ENCODE results near the gene TBX6.
A peak's percentile ranks its signal among the peaks of the same experiment; 100 is the strongest.
"Not testable (repeated sequence)": the region's sequence is repeated elsewhere in the genome, so short reads cannot be mapped to it uniquely, and the experiment has no call there.

Gene TBX6

DNA sequence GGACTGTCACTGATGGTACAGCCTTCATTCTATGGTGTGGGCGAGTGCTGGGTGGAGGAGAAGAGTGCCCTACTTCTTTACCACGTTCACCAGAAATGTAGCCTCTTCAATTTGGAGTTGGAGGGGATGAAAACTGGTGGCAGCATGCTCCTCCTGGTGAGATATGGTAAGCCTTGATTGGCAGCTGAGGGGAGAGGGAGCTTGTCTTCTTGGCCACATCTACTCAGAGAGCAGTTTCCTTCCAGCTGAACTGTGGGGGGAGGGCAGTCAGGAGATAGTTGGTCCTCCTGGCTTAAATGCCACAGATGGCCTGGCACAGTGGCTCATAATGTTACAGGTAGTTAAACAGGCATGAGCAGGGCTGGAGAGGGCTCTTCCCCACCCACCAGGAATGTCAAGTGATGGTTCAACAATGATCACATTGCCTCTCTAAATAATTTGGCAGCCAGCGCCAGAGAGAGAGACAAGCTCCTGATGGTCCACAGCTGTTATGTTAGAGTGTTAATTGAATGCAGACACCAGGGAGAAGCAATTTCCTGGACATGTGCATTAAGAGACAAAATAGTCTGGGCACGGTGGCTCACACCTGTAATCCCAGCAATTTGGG is 40.2 kb upstream of the TBX6 start:
- peaks cover 6 to 19% of the 10 kb centered on the region in 2 experiments for H3K4me1 ChIP-seq (ENCODE audit: control insufficient read depth in 1 of 2, insufficient read depth in 1 of 2, low read depth in 1 of 2, low read length in 1 of 2)
- no peaks in the 10 kb centered on the region for H3K9me3 ChIP-seq
- peak overlapping the region; percentile 44 for H3K27ac ChIP-seq
- H3K27me3 ChIP-seq = no peaks in the 10 kb centered on the region
- H3K4me3 ChIP-seq (ENCODE audit: low read depth in 1 of 2, low read length in 1 of 2) = no peak overlapping the region
- no peak for TF ChIP-seq CTCF (IDR thresholded peaks at IDR 0.05)
- no peaks in the 10 kb centered on the region for H3K36me3 ChIP-seq

DNA sequence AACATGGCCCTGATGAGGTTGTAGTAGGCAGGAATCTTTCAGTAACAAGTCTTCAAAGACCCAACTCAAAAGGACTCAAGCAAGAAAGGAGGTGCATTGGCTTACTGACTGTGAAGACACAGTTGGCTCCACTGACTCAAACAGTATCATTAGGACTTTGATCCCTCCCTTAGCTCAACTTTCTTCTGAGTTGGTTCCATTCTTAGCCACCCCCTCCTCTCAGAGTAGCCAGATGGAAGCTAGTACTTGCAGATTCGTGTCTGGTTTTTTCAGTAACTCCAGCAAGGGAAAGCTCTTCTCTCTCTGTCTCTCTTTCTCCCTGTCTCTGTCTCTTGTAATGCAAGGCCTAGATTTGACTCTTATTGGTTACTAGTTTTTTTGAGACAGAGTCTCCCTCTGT is 36.3 kb upstream of the TBX6 start:
- Histone ChIP-seq H3K27ac (no peak overlapping the region), H3K4me3 (ENCODE audit: low read depth in 1 of 2, low read length in 1 of 2) (no peak overlapping the region), H3K36me3 (no peaks in the 10 kb centered on the region), H3K27me3 (no peaks in the 10 kb centered on the region), H3K4me1 (ENCODE audit: control insufficient read depth in 1 of 2, insufficient read depth in 1 of 2, low read depth in 1 of 2, low read length in 1 of 2) (peaks cover 4 to 16% of the 10 kb centered on the region in 2 experiments), H3K9me3 (no peaks in the 10 kb centered on the region)
- TF ChIP-seq CTCF (IDR thresholded peaks at IDR 0.05) = no peak

GRCh38 chr16:30125690-30126089 is 34.0 kb upstream of the TBX6 start:
- peaks cover 23 to 25% of the 10 kb centered on the region in 2 experiments for H3K4me1 ChIP-seq (ENCODE audit: control insufficient read depth in 1 of 2, insufficient read depth in 1 of 2, low read depth in 1 of 2, low read length in 1 of 2)
- not testable (repeated sequence) for H3K27ac ChIP-seq; H3K27me3 ChIP-seq; H3K4me3 ChIP-seq (ENCODE audit: low read depth in 1 of 2, low read length in 1 of 2); H3K36me3 ChIP-seq; H3K9me3 ChIP-seq

DNA sequence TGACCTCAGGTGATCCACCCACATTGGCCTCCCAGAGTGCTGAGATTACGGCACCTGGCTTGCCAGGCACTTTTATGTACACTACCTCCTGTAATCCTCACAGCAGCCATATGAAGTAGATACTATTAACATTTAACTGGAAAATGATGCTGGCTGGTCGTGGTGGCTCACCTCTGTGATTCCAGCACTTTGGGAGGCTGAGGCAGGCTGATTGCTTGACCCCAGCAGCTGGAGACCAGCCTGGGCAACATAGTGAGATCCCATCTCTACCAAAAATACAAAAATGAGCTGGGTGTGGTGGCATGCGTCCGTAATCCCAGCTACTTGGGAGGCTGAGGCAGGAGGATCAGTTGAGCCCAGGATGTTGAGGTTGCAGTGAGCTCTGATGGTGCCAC is 33.3 kb upstream of the TBX6 start:
- H3K36me3 ChIP-seq = peaks cover 13% of the 10 kb centered on the region
- no peak for TF ChIP-seq CTCF (IDR thresholded peaks at IDR 0.05)
- no peaks in the 10 kb centered on the region for H3K9me3 ChIP-seq
- H3K27ac ChIP-seq = no peak overlapping the region
- peaks cover 30 to 32% of the 10 kb centered on the region in 2 experiments for H3K4me1 ChIP-seq (ENCODE audit: control insufficient read depth in 1 of 2, insufficient read depth in 1 of 2, low read depth in 1 of 2, low read length in 1 of 2)
- no peaks in the 10 kb centered on the region for H3K27me3 ChIP-seq
- no peak overlapping the region for H3K4me3 ChIP-seq (ENCODE audit: low read depth in 1 of 2, low read length in 1 of 2)

GRCh38 chr16:30122604-30123160 is 31.0 kb upstream of the TBX6 start:
- H3K9me3 ChIP-seq = no peaks in the 10 kb centered on the region
- H3K27ac ChIP-seq = peak overlapping the region; percentile 84
- H3K27me3 ChIP-seq = no peaks in the 10 kb centered on the region
- peaks cover 36% of the 10 kb centered on the region for H3K36me3 ChIP-seq
- peaks cover 30 to 34% of the 10 kb centered on the region in 2 experiments for H3K4me1 ChIP-seq (ENCODE audit: control insufficient read depth in 1 of 2, insufficient read depth in 1 of 2, low read depth in 1 of 2, low read length in 1 of 2)
- no peak for TF ChIP-seq CTCF (IDR thresholded peaks at IDR 0.05)
- H3K4me3 ChIP-seq (ENCODE audit: low read depth in 1 of 2, low read length in 1 of 2) = peak overlapping the region; percentile 94 to 97

DNA sequence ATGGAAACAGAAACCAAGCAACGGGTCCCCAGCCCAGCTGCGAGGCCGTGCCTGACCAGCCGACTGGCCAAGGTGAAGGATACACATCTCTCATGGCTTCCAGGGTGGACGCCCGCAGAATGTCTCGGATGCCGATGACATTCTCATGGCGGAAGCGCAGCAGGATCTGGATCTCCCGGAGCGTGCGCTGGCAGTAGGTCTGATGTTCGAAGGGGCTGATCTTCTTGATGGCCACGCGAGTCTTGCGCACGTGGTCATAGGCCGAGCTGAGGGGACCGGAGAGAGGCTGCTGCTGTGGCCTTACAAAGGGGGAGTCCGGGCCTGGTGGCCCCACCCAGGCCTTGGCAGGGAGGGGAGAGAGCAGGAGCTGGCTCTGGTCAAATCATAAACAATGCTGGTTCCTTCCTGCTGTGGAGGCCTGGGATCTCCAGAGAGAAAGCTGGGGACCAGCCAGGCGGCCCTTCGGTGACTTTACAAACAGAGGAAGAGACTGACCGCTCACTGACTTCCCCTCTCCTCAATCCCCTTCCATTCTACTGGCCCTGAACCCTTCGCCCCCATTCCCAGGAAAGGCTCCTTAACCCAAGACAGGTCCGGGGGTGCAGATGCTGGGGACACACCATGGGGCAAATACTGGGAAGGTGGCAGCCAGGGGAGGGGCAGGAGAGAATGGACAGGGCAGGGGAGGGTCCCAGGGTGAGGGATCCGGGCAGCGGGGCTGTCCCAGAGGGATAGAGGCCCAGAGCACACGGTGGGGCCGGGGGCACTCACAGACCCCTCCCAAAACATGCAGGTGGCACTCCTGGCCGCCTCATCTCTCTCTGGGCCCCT is 30.2 kb upstream of the TBX6 start:
- peaks cover 44% of the 10 kb centered on the region for H3K36me3 ChIP-seq
- H3K27me3 ChIP-seq = no peaks in the 10 kb centered on the region
- H3K9me3 ChIP-seq = no peaks in the 10 kb centered on the region
- peak overlapping the region; percentile 94 to 97 for H3K4me3 ChIP-seq (ENCODE audit: low read depth in 1 of 2, low read length in 1 of 2)
- TF ChIP-seq CTCF (IDR thresholded peaks at IDR 0.05) = no peak
- peaks cover 30 to 34% of the 10 kb centered on the region in 2 experiments for H3K4me1 ChIP-seq (ENCODE audit: control insufficient read depth in 1 of 2, insufficient read depth in 1 of 2, low read depth in 1 of 2, low read length in 1 of 2)
- peak overlapping the region; percentile 84 for H3K27ac ChIP-seq

Data from neutrophil (primary cell).